Testis (tissue), 3 donors: ENCODE data around the gene MLLT1. TPM values are rescaled to one million over a fixed set of nuclear protein-coding genes. Genes with fewer than 3 reads are reported as not detected.

Experiments used
- DNase-seq: peaks from one replicate; pipeline ENCODE4 v3.0.0-alpha.2; 2019
- H3K27ac ChIP-seq, 2 donors: fragments of 200-600 bp; sonication (generic); one replicate each; pipeline ENCODE4 v1.5.1; 2019
- H3K27me3 ChIP-seq: fragments of 200-600 bp; sonication (generic); one replicate; pipeline ENCODE4 v1.5.1; 2019
- H3K36me3 ChIP-seq: fragments of 200-600 bp; sonication (generic); one replicate; pipeline ENCODE4 v1.5.1; 2017; ENCODE audit warnings: low read depth; ENCODE audit errors: missing control alignments
- H3K4me1 ChIP-seq: fragments of 200-600 bp; sonication (generic); one replicate; pipeline ENCODE4 v1.5.1; 2019
- H3K4me3 ChIP-seq, 2 donors: fragments of 200-600 bp; sonication (generic); one replicate each; pipeline ENCODE4 v1.5.1; 2017 to 2019
- H3K9me3 ChIP-seq: fragments of 200-600 bp; sonication (generic); one replicate; pipeline ENCODE4 v1.5.1; 2017
- CTCF ChIP-seq, 3 experiments: fragments of 450-650 bp in 2 of 3; fragments of 200-600 bp in 1 of 3; sonication (generic) in 1 of 3; IDR thresholded peaks; one replicate each; pipeline ENCODE4 v1.5.1; 2016 to 2019; ENCODE audit warnings: antibody characterized with exemption in 3 of 3, mild to moderate bottlenecking in 2 of 3, moderate library complexity in 1 of 3
- POLR2A ChIP-seq: fragments of 450-650 bp; IDR thresholded peaks from one replicate; pipeline ENCODE4 v1.6.1; 2017; ENCODE audit warnings: antibody characterized with exemption, mild to moderate bottlenecking, moderate library complexity
- WGBS, 2 donors: methylation state at CpG; one replicate each; pipeline ENCODE4 v1.1.5; 2018; 5-methylcytosine and 5-hydroxymethylcytosine counted together
- intact Hi-C: fragments of 100-400 bp; cut with DNase I; formaldehyde crosslinking; loops from one replicate; pipeline ENCODE4 v1.15.1; 2023; ENCODE audit warnings: low total_unique reads
- polyA plus RNA-seq: library from polyadenylated mRNA; stranded (reverse); fragments of 350-450 nt; fragmentation: Illumina TruSeq; extraction: RNeasy Lipid Tissue Mini Kit (QIAGEN cat#74804); gene quantifications from one replicate; pipeline ENCODE4 v1.2.3, GENCODE V29; 2014; ENCODE audit warnings: low read depth, low replicate concordance; ENCODE audit not compliant: insufficient read depth
- total RNA-seq, 2 donors: library from RNA; depleted of rRNA; stranded (reverse); fragments of >200 nt; gene quantifications; one replicate each; pipeline ENCODE4 v1.2.3, GENCODE V29; 2016

Gene MLLT1
- total and polyA plus RNA-seq, 3 donors from 2014 or later, result 17.3 to 32.0 (median 22.4) TPM

GRCh38 chr19:6233056-6233826 is 46.5 kb downstream of the MLLT1 start:
- WGBS, 2 donors, result 67 to 68% methylated on average over 13 to 30 of the region's 30 CpGs

GRCh38 chr19:6232601-6233055 is 47.1 kb downstream of the MLLT1 start:
- no peak for DNase-seq
- intact Hi-C loops, result no loop called here
- 70 to 79% methylated on average over 11 of the region's 11 CpGs for WGBS, 2 donors
- H3K9me3 ChIP-seq, result no peaks in the 10 kb centered on the region
- TF ChIP-seq POLR2A (no peak), CTCF (IDR thresholded peaks at IDR 0.05) (no peak)
- H3K4me3 ChIP-seq, result no peak overlapping the region
- H3K27me3 ChIP-seq, result no peaks in the 10 kb centered on the region
- H3K36me3 ChIP-seq, result no peaks in the 10 kb centered on the region
- H3K27ac ChIP-seq, result no peak overlapping the region
- H3K4me1 ChIP-seq, result peaks cover 14% of the 10 kb centered on the region

More at GRCh38 chr19:6233056-6233826, 46.5 kb downstream of the MLLT1 start:
- DNase-seq, result no peak
- no peak for TF ChIP-seq POLR2A
- no peak for TF ChIP-seq CTCF (IDR thresholded peaks at IDR 0.05)
- Histone ChIP-seq H3K27ac (no peak overlapping the region), H3K9me3 (no peaks in the 10 kb centered on the region), H3K27me3 (no peaks in the 10 kb centered on the region), H3K36me3 (no peaks in the 10 kb centered on the region), H3K4me3 (no peak overlapping the region), H3K4me1 (peaks cover 19% of the 10 kb centered on the region)
- intact Hi-C loops, result no loop called here

GRCh38 chr19:6230991-6231448 is 48.8 kb downstream of the MLLT1 start:
- Histone ChIP-seq H3K36me3 (no peaks in the 10 kb centered on the region), H3K9me3 (no peaks in the 10 kb centered on the region), H3K27me3 (no peaks in the 10 kb centered on the region), H3K4me3 (no peak overlapping the region), H3K27ac (no peak overlapping the region), H3K4me1 (peaks cover 10% of the 10 kb centered on the region)
- no peak for TF ChIP-seq CTCF (IDR thresholded peaks at IDR 0.05)
- no peak for TF ChIP-seq POLR2A
- no peak for DNase-seq
- WGBS, 2 donors, result 91% methylated on average over 17 of the region's 17 CpGs
- intact Hi-C loops, result no loop called here

- no peak for DNase-seq
- no peaks in the 10 kb centered on the region for H3K27me3 ChIP-seq
- H3K27ac ChIP-seq, result no peak overlapping the region
- no peaks in the 10 kb centered on the region for H3K36me3 ChIP-seq
- TF ChIP-seq POLR2A (no peak), CTCF (IDR thresholded peaks at IDR 0.05) (no peak)
- H3K4me1 ChIP-seq, result peaks cover 10% of the 10 kb centered on the region
- H3K4me3 ChIP-seq, result no peak overlapping the region
- WGBS, 2 donors, result 87 to 94% methylated on average over 23 to 43 of the region's 43 CpGs
- intact Hi-C loops, result no loop called here
- H3K9me3 ChIP-seq, result no peaks in the 10 kb centered on the region
These were observed 49.6 kb downstream of the MLLT1 start for GRCh38 chr19:6229951-6230712.
